ENCODE measurements around the gene ASCC3. TPM values are rescaled to one million over a fixed set of nuclear protein-coding genes. Genes with fewer than 3 reads are reported as not detected.

ASCC3 gene
- total and polyA plus RNA-seq, 2 donors (not counting 1 experiment from before 2014, with no cell fraction given), result 9.0 to 42.3 TPM

DNA sequence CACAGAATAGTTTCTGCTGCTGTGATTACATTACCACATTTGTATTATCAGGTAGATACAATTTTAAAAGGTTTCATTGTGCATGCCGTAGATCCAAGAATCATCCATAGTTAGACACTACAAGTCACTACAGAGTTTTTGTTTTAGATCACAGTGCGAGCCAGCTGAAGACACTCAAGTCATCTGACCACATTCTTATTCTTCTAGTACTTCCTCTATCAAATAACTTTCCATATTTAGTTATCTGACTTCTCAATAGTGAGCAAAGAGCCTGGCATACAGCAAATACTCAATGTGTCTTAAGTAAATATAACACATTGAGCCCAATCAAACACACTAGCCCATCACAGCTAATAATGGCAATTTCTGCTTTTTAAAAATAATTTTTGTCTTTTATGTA lies 195.4 kb downstream of the ASCC3 start:
- Histone ChIP-seq H3K36me3 (replicated peaks in 1 of 2; ENCODE audit: control extremely low read depth in 1 of 2, control insufficient read depth in 1 of 2, extremely low read depth in 1 of 2, insufficient read depth in 2 of 2, low read length in 1 of 2) (no peaks in the 10 kb centered on the region), H3K4me2 (replicated peaks; ENCODE audit: low read depth, low read length, poor library complexity, severe bottlenecking) (no peak overlapping the region), H3K9me3 (ENCODE audit: control extremely low read depth in 1 of 3, control insufficient read depth in 2 of 3, insufficient read depth in 1 of 3, low read length in 2 of 3) (no peaks in the 10 kb centered on the region), H3K4me1 (ENCODE audit: control insufficient read depth in 2 of 2, insufficient read depth in 2 of 2, low read length in 2 of 2) (no peaks in the 10 kb centered on the region), H3K9ac (ENCODE audit: low read length) (no peak overlapping the region), H4K20me1 (ENCODE audit: control insufficient read depth, insufficient read depth, low read length, poor library complexity, severe bottlenecking) (no peaks in the 10 kb centered on the region), H2AFZ (ENCODE audit: insufficient read depth, low read depth, low read length, poor library complexity, severe bottlenecking) (no peak overlapping the region), H3K4me3 (ENCODE audit: control extremely low read depth in 1 of 5, extremely low read depth in 1 of 5, insufficient read depth in 1 of 5, low read depth in 2 of 5, low read length in 4 of 5) (no peak overlapping the region), H3K79me2 (ENCODE audit: control insufficient read depth, insufficient read depth, low read length) (no peaks in the 10 kb centered on the region), H3K27me3 (replicated peaks in 1 of 4; ENCODE audit: control extremely low read depth in 1 of 4, control insufficient read depth in 3 of 4, insufficient read depth in 4 of 4, low read length in 3 of 4) (no peaks in the 10 kb centered on the region), H3K27ac (ENCODE audit: low read length in 2 of 2) (no peak overlapping the region)
- H3K27ac Mint-ChIP-seq, result no peak overlapping the region
- ATAC-seq (ENCODE audit: low read depth) (no peak), DNase-seq (no peak)
- no peaks in the 10 kb centered on the region for H3K27me3 Mint-ChIP-seq
- TF ChIP-seq, protein P1, sequence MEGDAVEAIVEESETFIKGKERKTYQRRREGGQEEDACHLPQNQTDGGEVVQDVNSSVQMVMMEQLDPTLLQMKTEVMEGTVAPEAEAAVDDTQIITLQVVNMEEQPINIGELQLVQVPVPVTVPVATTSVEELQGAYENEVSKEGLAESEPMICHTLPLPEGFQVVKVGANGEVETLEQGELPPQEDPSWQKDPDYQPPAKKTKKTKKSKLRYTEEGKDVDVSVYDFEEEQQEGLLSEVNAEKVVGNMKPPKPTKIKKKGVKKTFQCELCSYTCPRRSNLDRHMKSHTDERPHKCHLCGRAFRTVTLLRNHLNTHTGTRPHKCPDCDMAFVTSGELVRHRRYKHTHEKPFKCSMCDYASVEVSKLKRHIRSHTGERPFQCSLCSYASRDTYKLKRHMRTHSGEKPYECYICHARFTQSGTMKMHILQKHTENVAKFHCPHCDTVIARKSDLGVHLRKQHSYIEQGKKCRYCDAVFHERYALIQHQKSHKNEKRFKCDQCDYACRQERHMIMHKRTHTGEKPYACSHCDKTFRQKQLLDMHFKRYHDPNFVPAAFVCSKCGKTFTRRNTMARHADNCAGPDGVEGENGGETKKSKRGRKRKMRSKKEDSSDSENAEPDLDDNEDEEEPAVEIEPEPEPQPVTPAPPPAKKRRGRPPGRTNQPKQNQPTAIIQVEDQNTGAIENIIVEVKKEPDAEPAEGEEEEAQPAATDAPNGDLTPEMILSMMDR (IDR thresholded peaks at IDR 0.05), result no peak
- no peak for TF ChIP-seq EZH2 (IDR thresholded peaks at IDR 0.05; ENCODE audit: borderline replicate concordance, insufficient read depth, low read depth, low read length, poor library complexity, severe bottlenecking)
- intact Hi-C loops (cut with micrococcal nuclease), result no loop called here
- no peaks in the 10 kb centered on the region for H3K4me1 Mint-ChIP-seq
- CTCF ChIA-PET, result no interaction called here
- WGBS (ENCODE audit: insufficient coverage), result 100% methylated on average over 2 of the region's 2 CpGs
- POLR2A ChIA-PET, result no interaction called here
- H3K4me3 Mint-ChIP-seq, result no peak overlapping the region
- H3K9me3 Mint-ChIP-seq (ENCODE audit: insufficient read depth), result no peaks in the 10 kb centered on the region

DNA sequence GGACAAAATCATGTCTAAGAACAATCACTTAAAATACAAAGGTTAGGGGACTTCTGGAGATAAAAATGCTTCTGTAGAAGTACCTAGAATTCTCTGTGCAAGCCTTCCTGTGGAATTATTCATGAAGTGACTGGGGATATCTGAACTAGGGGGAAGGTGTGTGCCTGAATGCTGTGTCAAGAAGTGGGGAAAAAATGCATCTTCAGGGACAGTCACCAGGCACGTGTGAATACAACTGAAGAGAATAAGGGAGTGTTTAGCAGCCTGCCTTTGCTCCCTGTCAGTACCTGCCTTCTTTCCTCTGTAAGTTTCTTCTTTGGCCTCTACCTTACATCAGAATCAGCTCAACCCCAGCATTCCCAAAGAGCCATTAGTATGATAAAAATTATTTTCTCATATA lies 201.0 kb downstream of the ASCC3 start:
- Histone ChIP-seq H3K36me3 (replicated peaks in 1 of 2; ENCODE audit: control extremely low read depth in 1 of 2, control insufficient read depth in 1 of 2, extremely low read depth in 1 of 2, insufficient read depth in 2 of 2, low read length in 1 of 2) (peaks cover 2% of the 10 kb centered on the region in 2 experiments), H3K27me3 (replicated peaks in 1 of 4; ENCODE audit: control extremely low read depth in 1 of 4, control insufficient read depth in 3 of 4, insufficient read depth in 4 of 4, low read length in 3 of 4) (no peaks in the 10 kb centered on the region), H4K20me1 (ENCODE audit: control insufficient read depth, insufficient read depth, low read length, poor library complexity, severe bottlenecking) (no peaks in the 10 kb centered on the region), H3K27ac (ENCODE audit: low read length in 2 of 2) (no peak overlapping the region), H3K9me3 (ENCODE audit: control extremely low read depth in 1 of 3, control insufficient read depth in 2 of 3, insufficient read depth in 1 of 3, low read length in 2 of 3) (no peaks in the 10 kb centered on the region), H3K4me1 (ENCODE audit: control insufficient read depth in 2 of 2, insufficient read depth in 2 of 2, low read length in 2 of 2) (no peaks in the 10 kb centered on the region), H3K4me2 (replicated peaks; ENCODE audit: low read depth, low read length, poor library complexity, severe bottlenecking) (no peak overlapping the region), H3K4me3 (ENCODE audit: control extremely low read depth in 1 of 5, extremely low read depth in 1 of 5, insufficient read depth in 1 of 5, low read depth in 2 of 5, low read length in 4 of 5) (no peak overlapping the region), H3K79me2 (ENCODE audit: control insufficient read depth, insufficient read depth, low read length) (no peaks in the 10 kb centered on the region), H2AFZ (ENCODE audit: insufficient read depth, low read depth, low read length, poor library complexity, severe bottlenecking) (no peak overlapping the region), H3K9ac (ENCODE audit: low read length) (no peak overlapping the region)
- ChIA-PET POLR2A (no interaction called here), CTCF (no interaction called here)
- DNase-seq (no peak), ATAC-seq (ENCODE audit: low read depth) (no peak)
- intact Hi-C loops (cut with micrococcal nuclease), result no loop called here
- Mint-ChIP-seq H3K27me3 (no peaks in the 10 kb centered on the region), H3K4me3 (no peak overlapping the region), H3K9me3 (ENCODE audit: insufficient read depth) (no peaks in the 10 kb centered on the region), H3K27ac (no peak overlapping the region), H3K4me1 (no peaks in the 10 kb centered on the region)
- WGBS (ENCODE audit: insufficient coverage), result no CpG with 5 or more reads among the region's 1 CpG
- TF ChIP-seq EZH2 (IDR thresholded peaks at IDR 0.05; ENCODE audit: borderline replicate concordance, insufficient read depth, low read depth, low read length, poor library complexity, severe bottlenecking), result no peak
- TF ChIP-seq, protein P1 (IDR thresholded peaks at IDR 0.05), result no peak
